ENCODE results near the gene EPM2A.
A peak's percentile ranks its signal among the peaks of the same experiment; 100 is the strongest.
"Not testable (repeated sequence)": the region's sequence is repeated elsewhere in the genome, so short reads cannot be mapped to it uniquely, and the experiment has no call there.

The EPM2A gene

GRCh38 chr6:145735356-145736165 is at the start of gene EPM2A:
EPM2A (minus strand) TSS chr6:145735520; CDS start chr6:145735498, 22 bp downstream.
- DNase-seq = peak; percentile 62

GRCh38 chr6:145784683-145785082 is 49.4 kb upstream of the EPM2A start:
- no peak for DNase-seq

GRCh38 chr6:145783796-145784195 is 48.5 kb upstream of the EPM2A start:
- DNase-seq = no peak

- DNase-seq = no peak
Measured at GRCh38 chr6:145772846-145773245, 37.5 kb upstream of the EPM2A start.

- no peak for DNase-seq
Measured at GRCh38 chr6:145765449-145765848, 30.1 kb upstream of the EPM2A start.

- DNase-seq = no peak
Measured at GRCh38 chr6:145763742-145764141, 28.4 kb upstream of the EPM2A start.

GRCh38 chr6:145761584-145761983 is 26.3 kb upstream of the EPM2A start:
- no peak for DNase-seq

GRCh38 chr6:145758113-145758512 is 22.8 kb upstream of the EPM2A start:
- DNase-seq = no peak

- DNase-seq = no peak
Measured at GRCh38 chr6:145756170-145756662, 20.9 kb upstream of the EPM2A start.

- DNase-seq = no peak
Measured at GRCh38 chr6:145755682-145756081, 20.4 kb upstream of the EPM2A start.

GRCh38 chr6:145752638-145753037 is 17.3 kb upstream of the EPM2A start:
- no peak for DNase-seq

- no peak for DNase-seq
Measured at GRCh38 chr6:145749632-145750031, 14.3 kb upstream of the EPM2A start.

GRCh38 chr6:145745861-145746260 is 10.5 kb upstream of the EPM2A start:
- DNase-seq = no peak

- DNase-seq = no peak
Measured at GRCh38 chr6:145744619-145745018, 9.3 kb upstream of the EPM2A start.

GRCh38 chr6:145743332-145743731 is 8.0 kb upstream of the EPM2A start:
- DNase-seq = no peak

GRCh38 chr6:145742472-145742871 is 7.2 kb upstream of the EPM2A start:
- DNase-seq = not testable (repeated sequence)

GRCh38 chr6:145739685-145740084 is 4.4 kb upstream of the EPM2A start:
- DNase-seq = not testable (repeated sequence)

GRCh38 chr6:145738265-145738664 is 2.9 kb upstream of the EPM2A start:
- DNase-seq = no peak

- DNase-seq = no peak
Measured at GRCh38 chr6:145736661-145737144, 1.4 kb upstream of the EPM2A start.

- peak; percentile 74 for DNase-seq
Measured at GRCh38 chr6:145734486-145735355, 599 bp downstream of the EPM2A start.

- no peak for DNase-seq
Measured at GRCh38 chr6:145733810-145734209, 1.5 kb downstream of the EPM2A start.

- DNase-seq = no peak
Measured at GRCh38 chr6:145733207-145733606, 2.1 kb downstream of the EPM2A start.

GRCh38 chr6:145731447-145731846 is 3.9 kb downstream of the EPM2A start:
- no peak for DNase-seq

- DNase-seq = no peak
Measured at GRCh38 chr6:145729887-145730286, 5.4 kb downstream of the EPM2A start.
